WTC11 (cell line): ENCODE data around the gene USP28. TPM values are rescaled to one million over a fixed set of nuclear protein-coding genes. Genes with fewer than 3 reads are reported as not detected.

Source experiments
- ATAC-seq: fragments of 200-7000 bp; cut with Tn5 transposase; 2 replicates; pipeline ENCODE4 v1.10.0; 2021; ENCODE audit warnings: mild to moderate bottlenecking, moderate library complexity
- CTCF ChIA-PET: fragments of 300-600 bp; sonication (Branson Sonifier 250); formaldehyde crosslinking; loops from one replicate; lab custom pipeline; 2021; ENCODE audit warnings: antibody characterized with exemption; lab: Charles Lee
- POLR2A ChIA-PET: fragments of 350-600 bp; sonication (Branson Sonifier 250); formaldehyde crosslinking; loops from one replicate; lab custom pipeline; 2021; ENCODE audit warnings: antibody characterized with exemption; lab: Charles Lee
- DNase-seq: peaks from one replicate; pipeline ENCODE4 v3.0.0; 2021; ENCODE audit warnings: low spot score
- H3K27ac Mint-ChIP-seq: 2 replicates; pipeline ENCODE4 v1.8.0; 2021; ENCODE audit warnings: mixed read lengths
- H3K27me3 Mint-ChIP-seq: 2 replicates; pipeline ENCODE4 v1.8.0; 2021; ENCODE audit warnings: low read depth, mild to moderate bottlenecking, moderate library complexity, mixed read lengths
- H3K36me3 Mint-ChIP-seq: 2 replicates; pipeline ENCODE4 v1.8.0; 2021; ENCODE audit warnings: mixed read lengths
- H3K4me1 Mint-ChIP-seq: 2 replicates; pipeline ENCODE4 v1.8.0; 2022; ENCODE audit warnings: mixed read lengths
- H3K4me3 Mint-ChIP-seq: 2 replicates; pipeline ENCODE4 v1.8.0; 2021; ENCODE audit warnings: mild to moderate bottlenecking, moderate library complexity, mixed read lengths
- H3K9me3 Mint-ChIP-seq: 2 replicates; pipeline ENCODE4 v1.8.0; 2021; ENCODE audit warnings: mixed read lengths
- AR ChIP-seq: fragments of 250-450 bp; sonication (Bioruptor Pico); IDR thresholded peaks from 2 replicates; pipeline ENCODE4 v1.9.0; 2021; ENCODE audit warnings: mild to moderate bottlenecking
- E2F4 ChIP-seq: sonication (generic); formaldehyde crosslinking; IDR thresholded peaks from 2 replicates; pipeline ENCODE4 v1.8.1; 2022; ENCODE audit warnings: low read depth, mild to moderate bottlenecking, moderate library complexity, missing genetic modification reagents, borderline replicate concordance
- GABPB1 ChIP-seq: sonication (generic); formaldehyde crosslinking; IDR thresholded peaks from 2 replicates; pipeline ENCODE4 v1.8.1; 2023; ENCODE audit warnings: mild to moderate bottlenecking, missing genetic modification reagents
- JUN ChIP-seq: sonication (generic); formaldehyde crosslinking; IDR thresholded peaks from 2 replicates; pipeline ENCODE4 v1.8.0; 2023; ENCODE audit warnings: mild to moderate bottlenecking, missing genetic modification reagents
- MAX ChIP-seq: sonication (generic); formaldehyde crosslinking; IDR thresholded peaks from 2 replicates; pipeline ENCODE4 v1.8.0; 2022; ENCODE audit warnings: mild to moderate bottlenecking, missing genetic modification reagents
- MYBL2 ChIP-seq: sonication (generic); formaldehyde crosslinking; IDR thresholded peaks from 2 replicates; pipeline ENCODE4 v1.8.1; 2023; ENCODE audit warnings: mild to moderate bottlenecking, moderate library complexity, missing genetic modification reagents
- NR2C2 ChIP-seq: sonication (generic); formaldehyde crosslinking; IDR thresholded peaks from 2 replicates; pipeline ENCODE4 v1.8.0; 2022; ENCODE audit warnings: mild to moderate bottlenecking, missing genetic modification reagents
- PRDM15 ChIP-seq: sonication (generic); formaldehyde crosslinking; IDR thresholded peaks from 2 replicates; pipeline ENCODE4 v1.8.0; 2022; ENCODE audit warnings: missing genetic modification reagents
- RORB ChIP-seq: fragments of 250-450 bp; sonication (Bioruptor Pico); IDR thresholded peaks from 2 replicates; pipeline ENCODE4 v1.9.0; 2021; ENCODE audit warnings: mild to moderate bottlenecking
- SP1 ChIP-seq: sonication (generic); formaldehyde crosslinking; conservative IDR thresholded peaks from 2 replicates; pipeline ENCODE4 v1.8.1; 2022; ENCODE audit warnings: missing genetic modification reagents
- STAT6 ChIP-seq: sonication (generic); formaldehyde crosslinking; conservative IDR thresholded peaks from 2 replicates; pipeline ENCODE4 v1.8.1; 2023; ENCODE audit warnings: mild to moderate bottlenecking, low read depth, missing genetic modification reagents, moderate library complexity
- ZBTB43 ChIP-seq: sonication (generic); formaldehyde crosslinking; IDR thresholded peaks from 2 replicates; pipeline ENCODE4 v1.8.1; 2023; ENCODE audit warnings: mild to moderate bottlenecking, missing genetic modification reagents
- ZMAT4 ChIP-seq: fragments of 250-450 bp; sonication (Bioruptor Pico); IDR thresholded peaks from 2 replicates; pipeline ENCODE4 v1.9.0; 2021; ENCODE audit warnings: mild to moderate bottlenecking
- total RNA-seq: library from RNA; stranded (reverse); gene quantifications from 3 replicates; pipeline ENCODE4 v1.2.3, GENCODE V29; 2021

Gene USP28
- total RNA-seq, 1 experiment from 2014 or later = 129 TPM

GRCh38 chr11:113833151-113833550 lies 42.2 kb downstream of the USP28 start (continued):
- TF ChIP-seq PRDM15 (CRISPR knock-in tag) (no peak), STAT6 (CRISPR knock-in tag) (no peak), NR2C2 (no peak), MAX (CRISPR knock-in tag) (no peak)

- Mint-ChIP-seq H3K27ac (no peak overlapping the region), H3K9me3 (no peaks in the 10 kb centered on the region), H3K27me3 (no peaks in the 10 kb centered on the region), H3K36me3 (peaks cover 70% of the 10 kb centered on the region), H3K4me3 (no peak overlapping the region), H3K4me1 (no peaks in the 10 kb centered on the region)
- ChIA-PET POLR2A (interaction anchor here (0.5 kb wide), 1 partner anchor 383 kb away, joined by 3 read pairs; no protein-coding TSS in a partner anchor), CTCF (no interaction called here)
- no peak for ATAC-seq
- no peak for TF ChIP-seq GABPB1 (CRISPR knock-in tag)
- no peak for TF ChIP-seq SP1 (CRISPR knock-in tag)
- no peak for TF ChIP-seq E2F4 (CRISPR knock-in tag)
- no peak for TF ChIP-seq AR
- TF ChIP-seq JUN = no peak
- no peak for TF ChIP-seq ZBTB43
- TF ChIP-seq RORB (CRISPR knock-in tag) = no peak
- no peak for TF ChIP-seq MYBL2
- no peak for TF ChIP-seq PRDM15 (CRISPR knock-in tag)
- no peak for TF ChIP-seq ZMAT4 (CRISPR knock-in tag)
- no peak for DNase-seq
Observed at GRCh38 chr11:113831314-113831713, 44.1 kb downstream of the USP28 start.
